ENCODE measurements around the gene GPRIN3. TPM values are rescaled to one million over a fixed set of nuclear protein-coding genes. Genes with fewer than 3 reads are reported as not detected.

GPRIN3 gene
- total RNA-seq, 1 donor from 2014 or later, result 0.84 TPM

DNA sequence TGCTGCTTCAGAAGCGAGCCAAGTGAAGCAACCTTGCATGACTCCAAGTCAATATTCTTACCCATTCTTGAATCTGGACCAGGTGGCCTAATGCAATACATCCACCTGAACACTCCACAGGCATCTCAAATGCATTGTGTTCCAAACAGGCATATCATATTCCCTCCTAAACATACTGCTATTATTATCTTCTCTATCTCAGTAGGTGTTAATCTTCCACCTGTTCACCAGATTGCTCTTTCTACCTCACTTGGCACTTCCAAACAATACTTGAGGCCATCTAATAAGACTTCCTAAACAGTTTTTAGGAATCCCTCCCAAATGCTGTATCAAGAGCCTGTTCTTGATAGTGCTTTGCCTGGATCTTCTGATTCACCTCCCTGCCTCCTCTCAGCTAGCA, 90.7 kb downstream of the GPRIN3 start:
- Histone ChIP-seq H3K4me3 (ENCODE audit: low read depth, low read length) (no peak overlapping the region), H3K27me3 (ENCODE audit: control insufficient read depth, insufficient read depth, low read length) (no peaks in the 10 kb centered on the region), H3K36me3 (ENCODE audit: control insufficient read depth, insufficient read depth, low read length) (no peaks in the 10 kb centered on the region)
- TF ChIP-seq, protein P1, sequence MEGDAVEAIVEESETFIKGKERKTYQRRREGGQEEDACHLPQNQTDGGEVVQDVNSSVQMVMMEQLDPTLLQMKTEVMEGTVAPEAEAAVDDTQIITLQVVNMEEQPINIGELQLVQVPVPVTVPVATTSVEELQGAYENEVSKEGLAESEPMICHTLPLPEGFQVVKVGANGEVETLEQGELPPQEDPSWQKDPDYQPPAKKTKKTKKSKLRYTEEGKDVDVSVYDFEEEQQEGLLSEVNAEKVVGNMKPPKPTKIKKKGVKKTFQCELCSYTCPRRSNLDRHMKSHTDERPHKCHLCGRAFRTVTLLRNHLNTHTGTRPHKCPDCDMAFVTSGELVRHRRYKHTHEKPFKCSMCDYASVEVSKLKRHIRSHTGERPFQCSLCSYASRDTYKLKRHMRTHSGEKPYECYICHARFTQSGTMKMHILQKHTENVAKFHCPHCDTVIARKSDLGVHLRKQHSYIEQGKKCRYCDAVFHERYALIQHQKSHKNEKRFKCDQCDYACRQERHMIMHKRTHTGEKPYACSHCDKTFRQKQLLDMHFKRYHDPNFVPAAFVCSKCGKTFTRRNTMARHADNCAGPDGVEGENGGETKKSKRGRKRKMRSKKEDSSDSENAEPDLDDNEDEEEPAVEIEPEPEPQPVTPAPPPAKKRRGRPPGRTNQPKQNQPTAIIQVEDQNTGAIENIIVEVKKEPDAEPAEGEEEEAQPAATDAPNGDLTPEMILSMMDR (IDR thresholded peaks at IDR 0.05; ENCODE audit: insufficient read depth, low read length, poor library complexity, severe bottlenecking), result no peak
- no peak for DNase-seq (ENCODE audit: low read depth)

- TF ChIP-seq, protein P1 (IDR thresholded peaks at IDR 0.05; ENCODE audit: insufficient read depth, low read length, poor library complexity, severe bottlenecking), result no peak
- no peak for DNase-seq (ENCODE audit: low read depth)
- H3K27me3 ChIP-seq (ENCODE audit: control insufficient read depth, insufficient read depth, low read length), result no peaks in the 10 kb centered on the region
- H3K4me3 ChIP-seq (ENCODE audit: low read depth, low read length), result no peak overlapping the region
- H3K36me3 ChIP-seq (ENCODE audit: control insufficient read depth, insufficient read depth, low read length), result no peaks in the 10 kb centered on the region
Observed at GRCh38 chr4:89216422-89216821, 91.2 kb downstream of the GPRIN3 start.

DNA sequence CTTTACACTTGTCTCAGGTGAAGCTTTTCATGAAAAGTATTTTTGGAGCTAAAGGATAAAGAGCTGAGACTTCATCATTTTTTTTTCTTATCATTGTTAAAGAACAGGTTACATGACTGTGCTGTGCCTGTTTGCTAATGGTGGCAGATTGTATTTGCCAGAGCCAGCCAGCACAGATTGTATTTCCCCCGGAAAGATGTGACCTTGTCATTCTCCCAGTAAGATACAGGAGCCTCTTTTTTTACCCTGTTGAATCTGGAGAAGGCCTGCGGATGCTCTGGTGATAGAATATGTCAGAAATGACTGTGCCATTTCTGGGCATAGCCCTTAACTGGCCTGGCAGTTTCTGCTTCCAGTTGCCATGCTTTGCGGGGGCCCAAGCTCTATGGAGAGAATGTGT, 91.9 kb downstream of the GPRIN3 start:
- H3K36me3 ChIP-seq (ENCODE audit: control insufficient read depth, insufficient read depth, low read length), result no peaks in the 10 kb centered on the region
- H3K27me3 ChIP-seq (ENCODE audit: control insufficient read depth, insufficient read depth, low read length), result no peaks in the 10 kb centered on the region
- H3K4me3 ChIP-seq (ENCODE audit: low read depth, low read length), result no peak overlapping the region
- TF ChIP-seq, protein P1 (IDR thresholded peaks at IDR 0.05; ENCODE audit: insufficient read depth, low read length, poor library complexity, severe bottlenecking), result no peak
- DNase-seq (ENCODE audit: low read depth), result no peak

- Histone ChIP-seq H3K27me3 (ENCODE audit: control insufficient read depth, insufficient read depth, low read length) (no peaks in the 10 kb centered on the region), H3K4me3 (ENCODE audit: low read depth, low read length) (no peak overlapping the region), H3K36me3 (ENCODE audit: control insufficient read depth, insufficient read depth, low read length) (no peaks in the 10 kb centered on the region)
- DNase-seq (ENCODE audit: low read depth), result no peak
- TF ChIP-seq, protein P1 (IDR thresholded peaks at IDR 0.05; ENCODE audit: insufficient read depth, low read length, poor library complexity, severe bottlenecking), result no peak
Observed at GRCh38 chr4:89214308-89214707, 93.3 kb downstream of the GPRIN3 start.

DNA sequence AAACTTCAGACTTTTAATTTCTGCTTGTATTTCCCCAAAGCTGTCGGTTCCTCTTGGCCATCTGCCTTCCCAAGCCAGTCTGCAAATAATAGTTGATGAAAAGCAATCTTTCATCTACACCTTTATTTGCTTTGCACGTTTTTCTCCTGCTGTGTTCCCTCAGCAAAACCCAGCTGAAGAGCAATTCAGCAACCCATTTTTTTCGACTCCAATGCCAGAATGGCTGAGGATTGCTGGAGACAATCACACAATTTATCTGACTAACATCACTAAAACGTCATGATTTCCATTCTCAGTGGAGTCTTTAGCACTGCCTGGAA, 94.3 kb downstream of the GPRIN3 start:
- DNase-seq (ENCODE audit: low read depth), result no peak
- TF ChIP-seq, protein P1 (IDR thresholded peaks at IDR 0.05; ENCODE audit: insufficient read depth, low read length, poor library complexity, severe bottlenecking), result no peak

DNA sequence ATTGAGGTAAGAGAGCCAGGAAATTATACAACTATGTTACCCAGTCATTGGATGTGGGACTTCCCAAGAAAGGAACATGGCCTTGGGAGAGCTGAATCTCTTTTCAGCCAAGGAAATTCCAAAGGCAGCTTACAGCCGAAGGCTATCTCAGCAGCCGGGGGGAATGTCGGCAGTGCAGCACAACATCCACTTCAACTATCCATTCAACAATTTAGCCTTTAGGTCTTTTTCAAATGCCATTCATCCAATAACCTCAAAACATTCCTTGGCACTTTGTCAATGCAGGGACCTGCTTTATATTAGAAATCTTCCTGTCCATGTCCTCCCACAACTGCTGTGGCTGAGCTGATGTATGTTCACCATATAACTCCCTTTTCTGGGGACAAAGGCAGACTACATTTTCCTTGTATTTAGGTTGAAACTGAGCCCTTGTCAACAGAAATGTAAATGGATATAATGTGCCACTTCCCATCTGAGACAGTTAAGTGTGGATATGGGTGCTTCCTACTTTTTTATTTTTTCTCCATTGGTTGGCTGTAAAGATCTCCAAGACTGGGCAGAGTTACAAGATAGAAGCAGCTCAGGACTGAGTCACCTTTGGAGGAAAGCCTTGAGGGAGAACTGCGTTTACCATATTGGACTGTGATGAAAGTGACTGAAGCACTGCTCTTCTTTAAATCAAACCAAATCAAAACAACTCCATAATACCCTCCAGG, 94.8 kb downstream of the GPRIN3 start:
- no peak for DNase-seq (ENCODE audit: low read depth)
- TF ChIP-seq, protein P1 (IDR thresholded peaks at IDR 0.05; ENCODE audit: insufficient read depth, low read length, poor library complexity, severe bottlenecking), result no peak
- H3K4me3 ChIP-seq (ENCODE audit: low read depth, low read length), result no peak overlapping the region
- no peaks in the 10 kb centered on the region for H3K36me3 ChIP-seq (ENCODE audit: control insufficient read depth, insufficient read depth, low read length)
- no peaks in the 10 kb centered on the region for H3K27me3 ChIP-seq (ENCODE audit: control insufficient read depth, insufficient read depth, low read length)

More for the DNA sequence above, 94.3 kb downstream of the GPRIN3 start:
- no peak overlapping the region for H3K4me3 ChIP-seq (ENCODE audit: low read depth, low read length)
- H3K36me3 ChIP-seq (ENCODE audit: control insufficient read depth, insufficient read depth, low read length), result no peaks in the 10 kb centered on the region
- no peaks in the 10 kb centered on the region for H3K27me3 ChIP-seq (ENCODE audit: control insufficient read depth, insufficient read depth, low read length)

Data from kidney epithelial cell (primary cell).